Activated naive CD4-positive, alpha-beta T cell (primary cell): ENCODE data around the gene C19orf38.
"Not testable (repeated sequence)": the region's sequence is repeated elsewhere in the genome, so short reads cannot be mapped to it uniquely, and the experiment has no call there.

Source experiments
- DNase-seq, 4 experiments: peaks; one replicate each; lab custom pipeline; 2025; lab: John Stamatoyannopoulos, UW

C19orf38 gene

GRCh38 chr19:10823690-10824089, 24.5 kb upstream of the C19orf38 start:
- no peak for DNase-seq

GRCh38 chr19:10826231-10826630, 22.0 kb upstream of the C19orf38 start:
- no peak for DNase-seq

GRCh38 chr19:10826846-10827245, 21.4 kb upstream of the C19orf38 start:
- no peak for DNase-seq

- no peak for DNase-seq
Observed at GRCh38 chr19:10828981-10829821, 19.0 kb upstream of the C19orf38 start.

GRCh38 chr19:10829967-10830366, 18.2 kb upstream of the C19orf38 start:
- no peak for DNase-seq

GRCh38 chr19:10830370-10830769, 17.8 kb upstream of the C19orf38 start:
- no peak for DNase-seq

- DNase-seq = no peak
Observed at GRCh38 chr19:10830931-10831779, 17.1 kb upstream of the C19orf38 start.

- no peak for DNase-seq
Observed at GRCh38 chr19:10831987-10832938, 16.0 kb upstream of the C19orf38 start.

GRCh38 chr19:10832939-10833296, 15.3 kb upstream of the C19orf38 start:
- DNase-seq = no peak

- DNase-seq = no peak
Observed at GRCh38 chr19:10835089-10835753, 13.0 kb upstream of the C19orf38 start.

GRCh38 chr19:10835754-10836478, 12.3 kb upstream of the C19orf38 start, which contains the start of gene TMED1:
TSS of gene TMED1 (minus strand) at chr19:10836212. CDS start at chr19:10836191, 21 bp downstream.
- DNase-seq = peak; percentile 75 to 84 (median 80)

GRCh38 chr19:10836479-10837330, 11.5 kb upstream of the C19orf38 start:
- DNase-seq = peak; percentile 73 to 79 (median 76)

GRCh38 chr19:10837649-10838048, 10.6 kb upstream of the C19orf38 start:
- not testable (repeated sequence) for DNase-seq

GRCh38 chr19:10838377-10838776, 9.8 kb upstream of the C19orf38 start:
- no peak for DNase-seq

GRCh38 chr19:10839114-10840050, 8.8 kb upstream of the C19orf38 start:
- no peak for DNase-seq

GRCh38 chr19:10842788-10843187, 5.4 kb upstream of the C19orf38 start:
- no peak for DNase-seq

- DNase-seq = no peak
Observed at GRCh38 chr19:10846500-10847202, 1.6 kb upstream of the C19orf38 start.

- no peak for DNase-seq
Observed at GRCh38 chr19:10850631-10851030, 2.4 kb downstream of the C19orf38 start.
